SK-N-SH (cell line): ENCODE measurements around the gene ZNF18. TPM values are rescaled to one million over a fixed set of nuclear protein-coding genes. Genes with fewer than 3 reads are reported as not detected.

ENCODE experiments used
- CTCF ChIA-PET: fragments of 300-600, 350-600 bp; formaldehyde crosslinking; extraction: SDS; loops from one replicate; lab custom pipeline; 2021; lab: Yijun Ruan, JAX
- POLR2A ChIA-PET: fragments of 350-600 bp; sonication (Branson Sonifier 250); formaldehyde crosslinking; extraction: SDS; loops from one replicate; lab custom pipeline; 2020; ENCODE audit warnings: antibody characterized with exemption, inconsistent platforms; lab: Yijun Ruan, JAX
- DNase-seq: peaks from one replicate; pipeline ENCODE4 v3.0.0; 2012
- H2AFZ ChIP-seq: fragments of 200-600 bp; sonication (generic); 2 replicates; pipeline ENCODE4 v1.8.1; 2016; ENCODE audit warnings: antibody characterized with exemption, mild to moderate bottlenecking, low read depth
- H3F3A ChIP-seq: fragments of 200-600 bp; sonication (generic); replicated peaks from 2 replicates; pipeline ENCODE3; 2016; ENCODE audit warnings: antibody characterized with exemption, mild to moderate bottlenecking; ENCODE audit not compliant: insufficient read depth
- H3K27ac ChIP-seq, 2 experiments: fragments of 200-500 bp in 1 of 2; fragments of 200-600 bp in 1 of 2; sonication (Bioruptor generic) in 1 of 2; sonication (generic), shearing (Covaris generic) in 1 of 2; 2 replicates each; pipeline versions ENCODE4 v1.5.1 to v1.6.1; 2014 to 2016; ENCODE audit warnings: low read depth in 2 of 2, inconsistent platforms in 1 of 2, low read length in 1 of 2, mild to moderate bottlenecking in 1 of 2, mixed read lengths in 1 of 2
- H3K27me3 ChIP-seq: fragments of 200-600 bp; sonication (generic), shearing (Covaris generic); 2 replicates; pipeline ENCODE4 v1.6.1; 2016; ENCODE audit warnings: mixed run types; ENCODE audit not compliant: insufficient read depth
- H3K36me3 ChIP-seq, 2 experiments: fragments of 200-500 bp in 1 of 2; fragments of 200-600 bp in 1 of 2; sonication (Bioruptor generic) in 1 of 2; sonication (generic) in 1 of 2; replicated peaks in 1 of 2; 2 replicates each; pipeline versions ENCODE3 to v1.5.1; 2014 to 2016; ENCODE audit warnings: low read length in 1 of 2, mild to moderate bottlenecking in 1 of 2; ENCODE audit not compliant: insufficient read depth in 2 of 2, control insufficient read depth in 1 of 2
- H3K4me1 ChIP-seq, 2 experiments: fragments of 200-500 bp in 1 of 2; fragments of 200-600 bp in 1 of 2; sonication (Bioruptor generic) in 1 of 2; sonication (generic), shearing (Covaris generic) in 1 of 2; 2 replicates each; pipeline versions ENCODE4 v1.5.1 to v1.6.1; 2014 to 2016; ENCODE audit warnings: low read depth in 1 of 2, low read length in 1 of 2, mixed run types in 1 of 2; ENCODE audit not compliant: insufficient read depth in 2 of 2, control insufficient read depth in 1 of 2
- H3K4me2 ChIP-seq: fragments of 200-600 bp; sonication (generic), shearing (Covaris generic); 2 replicates; pipeline ENCODE4 v1.6.1; 2017; ENCODE audit warnings: mixed run types
- H3K4me3 ChIP-seq, 2 experiments: fragments of 200-500 bp in 1 of 2; fragments of 200-600 bp in 1 of 2; sonication (Bioruptor generic) in 1 of 2; sonication (generic), shearing (Covaris generic) in 1 of 2; 2 replicates each; pipeline versions ENCODE4 v1.5.1 to v1.8.1; 2014 to 2016; ENCODE audit warnings: low read depth in 2 of 2, inconsistent platforms in 1 of 2, low read length in 1 of 2, mild to moderate bottlenecking in 1 of 2, mixed read lengths in 1 of 2, moderate library complexity in 1 of 2
- H3K79me2 ChIP-seq: fragments of 200-600 bp; sonication (generic); 2 replicates; pipeline ENCODE4 v1.8.1; 2017; ENCODE audit warnings: mild to moderate bottlenecking; ENCODE audit not compliant: insufficient read depth
- H3K9ac ChIP-seq: fragments of 200-600 bp; sonication (generic); 2 replicates; pipeline ENCODE4 v1.6.1; 2017; ENCODE audit warnings: mixed run types
- H3K9me2 ChIP-seq: fragments of 200-600 bp; sonication (generic); 2 replicates; pipeline ENCODE4 v1.6.1; 2017; ENCODE audit warnings: mixed run types
- H3K9me3 ChIP-seq: fragments of 200-600 bp; sonication (generic); 2 replicates; pipeline ENCODE4 v1.6.1; 2017; ENCODE audit warnings: mixed run types, mild to moderate bottlenecking, moderate library complexity
- H4K20me1 ChIP-seq: fragments of 200-600 bp; sonication (generic); 2 replicates; pipeline ENCODE4 v1.6.1; 2017; ENCODE audit warnings: mild to moderate bottlenecking, mixed run types; ENCODE audit not compliant: insufficient read depth
- ELF1 ChIP-seq: IDR thresholded peaks from 2 replicates; pipeline ENCODE4 v1.4.0; 2012
- EZH2phosphoT487 ChIP-seq: fragments of 200-600 bp; sonication (generic); IDR thresholded peaks from 2 replicates; pipeline ENCODE4 v1.6.1; 2017; ENCODE audit warnings: low read depth, mixed run types, mild to moderate bottlenecking, antibody characterized with exemption, moderate library complexity, borderline replicate concordance
- JUND ChIP-seq: IDR thresholded peaks from 2 replicates; pipeline ENCODE4 v1.4.0; 2012
- MEF2A ChIP-seq: IDR thresholded peaks from 2 replicates; pipeline ENCODE4 v1.4.0; 2012; ENCODE audit warnings: low read depth, borderline replicate concordance
- MXI1 ChIP-seq: IDR thresholded peaks from 2 replicates; pipeline ENCODE4 v1.6.1; 2012; ENCODE audit warnings: mild to moderate bottlenecking, low read depth, low read length, improper control_type of control experiment
- NFIC ChIP-seq: IDR thresholded peaks from 2 replicates; pipeline ENCODE4 v1.4.0; 2012; ENCODE audit warnings: borderline replicate concordance
- POLR2AphosphoS5 ChIP-seq: IDR thresholded peaks from 2 replicates; pipeline ENCODE4 v1.6.1; 2012; ENCODE audit warnings: low read depth, low read length
- RAD21 ChIP-seq: IDR thresholded peaks from 2 replicates; pipeline ENCODE4 v1.6.1; 2012; ENCODE audit warnings: mild to moderate bottlenecking, low read length
- RCOR1 ChIP-seq: fragments of 150-350 bp; IDR thresholded peaks from 2 replicates; pipeline ENCODE4 v1.6.1; 2017; ENCODE audit warnings: antibody characterized with exemption, low read length
- RFX5 ChIP-seq: IDR thresholded peaks from 2 replicates; pipeline ENCODE4 v1.6.1; 2012; ENCODE audit warnings: mild to moderate bottlenecking, improper control_type of control experiment, low read length
- RXRA ChIP-seq: IDR thresholded peaks from 2 replicates; pipeline ENCODE4 v1.4.0; 2012; ENCODE audit warnings: low read depth, mild to moderate bottlenecking, borderline replicate concordance
- SIN3A ChIP-seq: IDR thresholded peaks from 2 replicates; pipeline ENCODE4 v1.6.1; 2012; ENCODE audit warnings: low read depth, mild to moderate bottlenecking, low read length, moderate library complexity, borderline replicate concordance
- SMC3 ChIP-seq: IDR thresholded peaks from 2 replicates; pipeline ENCODE4 v1.6.1; 2012; ENCODE audit warnings: low read depth, low read length, improper control_type of control experiment
- TAF1 ChIP-seq: IDR thresholded peaks from 2 replicates; pipeline ENCODE4 v1.6.1; 2012; ENCODE audit warnings: low read depth, mild to moderate bottlenecking, low read length, moderate library complexity, borderline replicate concordance
- YY1 ChIP-seq: IDR thresholded peaks from 2 replicates; pipeline ENCODE4 v1.4.0; 2012; ENCODE audit warnings: low read depth, mild to moderate bottlenecking
- WGBS: methylation state at CpG from one replicate; pipeline ENCODE4 v1.1.6; 2017; ENCODE audit warnings: low lambda C conversion rate; 5-methylcytosine and 5-hydroxymethylcytosine counted together
- polyA plus RNA-seq, 3 experiments: library from polyadenylated mRNA; depleted of rRNA; stranded (reverse); fragments of >200 nt; gene quantifications; 2 replicates each; pipeline ENCODE4 v1.2.3, GENCODE V29; 2012
- TF ChIP-seq, protein P1 (sequence below): IDR thresholded peaks from 2 replicates; pipeline ENCODE4 v1.4.0; 2012; ENCODE audit warnings: low read depth, borderline replicate concordance
- TF ChIP-seq, protein P2 (sequence below): IDR thresholded peaks from 2 replicates; pipeline ENCODE4 v1.4.0; 2012; ENCODE audit warnings: low read depth, borderline replicate concordance
- TF ChIP-seq, protein P3 (sequence below): IDR thresholded peaks from 2 replicates; pipeline ENCODE4; 2012
- TF ChIP-seq, protein P4 (sequence below): IDR thresholded peaks from 2 replicates; pipeline ENCODE4 v1.4.0; 2012; ENCODE audit warnings: low read depth
- TF ChIP-seq, protein P5 (sequence below): fragments of 150-350 bp; IDR thresholded peaks from 2 replicates; pipeline ENCODE4 v1.6.1; 2016; ENCODE audit warnings: mild to moderate bottlenecking, low read depth, low read length

Gene ZNF18
- polyA plus RNA-seq, 1 of the 3 experiments (the other 2 are of a cell fraction): 3.2 TPM

DNA sequence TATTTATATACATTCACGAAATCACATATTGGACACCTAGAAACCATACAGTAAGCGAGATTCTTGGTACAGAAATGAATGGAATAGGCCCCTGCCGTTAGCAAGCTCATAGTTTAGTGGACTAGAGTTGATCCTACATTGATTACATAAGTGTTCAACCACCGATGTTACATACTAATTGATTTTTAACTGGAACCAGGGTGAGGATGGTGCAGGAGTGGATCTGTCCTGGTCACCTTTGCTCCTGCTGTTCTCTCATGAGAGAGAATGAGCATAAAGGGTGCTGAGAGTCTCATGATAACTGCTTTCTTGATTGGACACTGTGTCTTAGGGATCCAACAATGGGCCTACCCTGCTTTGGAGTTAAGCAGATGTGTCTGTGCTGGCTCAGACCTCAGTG lies 37.3 kb upstream of the ZNF18 start:
- DNase-seq: no peak
- Histone ChIP-seq H4K20me1 (peaks cover 79% of the 10 kb centered on the region), H3K79me2 (peaks cover 96% of the 10 kb centered on the region), H3K4me1 (no peaks in the 10 kb centered on the region; a peak in 1 of 4 replicates), H3K27ac (no peak overlapping the region; a peak in 1 of 4 replicates), H3K9me3 (no peaks in the 10 kb centered on the region), H3K27me3 (no peaks in the 10 kb centered on the region), H3K4me2 (no peak overlapping the region), H3K9ac (no peak overlapping the region), H3K4me3 (no peak overlapping the region), H3F3A (no peaks in the 10 kb centered on the region), H3K36me3 (no peaks in the 10 kb centered on the region), H3K9me2 (no peaks in the 10 kb centered on the region), H2AFZ (no peak overlapping the region)
- TF ChIP-seq NFIC (no peak), MXI1 (no peak), RCOR1 (no peak), MEF2A (no peak), TAF1 (no peak), SIN3A (no peak), SMC3 (no peak), ELF1 (no peak), YY1 (no peak), EZH2phosphoT487 (no peak), RFX5 (no peak), RAD21 (no peak), JUND (no peak), RXRA (no peak), POLR2AphosphoS5 (no peak)
- TF ChIP-seq, protein P1, sequence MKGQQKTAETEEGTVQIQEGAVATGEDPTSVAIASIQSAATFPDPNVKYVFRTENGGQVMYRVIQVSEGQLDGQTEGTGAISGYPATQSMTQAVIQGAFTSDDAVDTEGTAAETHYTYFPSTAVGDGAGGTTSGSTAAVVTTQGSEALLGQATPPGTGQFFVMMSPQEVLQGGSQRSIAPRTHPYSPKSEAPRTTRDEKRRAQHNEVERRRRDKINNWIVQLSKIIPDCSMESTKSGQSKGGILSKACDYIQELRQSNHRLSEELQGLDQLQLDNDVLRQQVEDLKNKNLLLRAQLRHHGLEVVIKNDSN: no peak
- TF ChIP-seq, protein P2, sequence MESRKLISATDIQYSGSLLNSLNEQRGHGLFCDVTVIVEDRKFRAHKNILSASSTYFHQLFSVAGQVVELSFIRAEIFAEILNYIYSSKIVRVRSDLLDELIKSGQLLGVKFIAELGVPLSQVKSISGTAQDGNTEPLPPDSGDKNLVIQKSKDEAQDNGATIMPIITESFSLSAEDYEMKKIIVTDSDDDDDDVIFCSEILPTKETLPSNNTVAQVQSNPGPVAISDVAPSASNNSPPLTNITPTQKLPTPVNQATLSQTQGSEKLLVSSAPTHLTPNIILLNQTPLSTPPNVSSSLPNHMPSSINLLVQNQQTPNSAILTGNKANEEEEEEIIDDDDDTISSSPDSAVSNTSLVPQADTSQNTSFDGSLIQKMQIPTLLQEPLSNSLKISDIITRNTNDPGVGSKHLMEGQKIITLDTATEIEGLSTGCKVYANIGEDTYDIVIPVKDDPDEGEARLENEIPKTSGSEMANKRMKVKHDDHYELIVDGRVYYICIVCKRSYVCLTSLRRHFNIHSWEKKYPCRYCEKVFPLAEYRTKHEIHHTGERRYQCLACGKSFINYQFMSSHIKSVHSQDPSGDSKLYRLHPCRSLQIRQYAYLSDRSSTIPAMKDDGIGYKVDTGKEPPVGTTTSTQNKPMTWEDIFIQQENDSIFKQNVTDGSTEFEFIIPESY: no peak
- TF ChIP-seq, protein P3, sequence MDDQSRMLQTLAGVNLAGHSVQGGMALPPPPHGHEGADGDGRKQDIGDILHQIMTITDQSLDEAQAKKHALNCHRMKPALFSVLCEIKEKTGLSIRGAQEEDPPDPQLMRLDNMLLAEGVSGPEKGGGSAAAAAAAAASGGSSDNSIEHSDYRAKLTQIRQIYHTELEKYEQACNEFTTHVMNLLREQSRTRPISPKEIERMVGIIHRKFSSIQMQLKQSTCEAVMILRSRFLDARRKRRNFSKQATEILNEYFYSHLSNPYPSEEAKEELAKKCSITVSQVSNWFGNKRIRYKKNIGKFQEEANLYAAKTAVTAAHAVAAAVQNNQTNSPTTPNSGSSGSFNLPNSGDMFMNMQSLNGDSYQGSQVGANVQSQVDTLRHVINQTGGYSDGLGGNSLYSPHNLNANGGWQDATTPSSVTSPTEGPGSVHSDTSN: no peak
- TF ChIP-seq, protein P4, sequence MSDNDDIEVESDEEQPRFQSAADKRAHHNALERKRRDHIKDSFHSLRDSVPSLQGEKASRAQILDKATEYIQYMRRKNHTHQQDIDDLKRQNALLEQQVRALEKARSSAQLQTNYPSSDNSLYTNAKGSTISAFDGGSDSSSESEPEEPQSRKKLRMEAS: no peak
- TF ChIP-seq, protein P5, sequence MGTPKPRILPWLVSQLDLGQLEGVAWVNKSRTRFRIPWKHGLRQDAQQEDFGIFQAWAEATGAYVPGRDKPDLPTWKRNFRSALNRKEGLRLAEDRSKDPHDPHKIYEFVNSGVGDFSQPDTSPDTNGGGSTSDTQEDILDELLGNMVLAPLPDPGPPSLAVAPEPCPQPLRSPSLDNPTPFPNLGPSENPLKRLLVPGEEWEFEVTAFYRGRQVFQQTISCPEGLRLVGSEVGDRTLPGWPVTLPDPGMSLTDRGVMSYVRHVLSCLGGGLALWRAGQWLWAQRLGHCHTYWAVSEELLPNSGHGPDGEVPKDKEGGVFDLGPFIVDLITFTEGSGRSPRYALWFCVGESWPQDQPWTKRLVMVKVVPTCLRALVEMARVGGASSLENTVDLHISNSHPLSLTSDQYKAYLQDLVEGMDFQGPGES: no peak
- ChIA-PET CTCF (no interaction called here), POLR2A (no interaction called here)
- 94% methylated on average over 4 of the region's 4 CpGs for WGBS
